ENCODE data around the gene TRAPPC6A.
"Not testable (repeated sequence)": the region's sequence is repeated elsewhere in the genome, so short reads cannot be mapped to it uniquely, and the experiment has no call there.

The TRAPPC6A gene

GRCh38 chr19:45121827-45122345 lies 56.2 kb downstream of the TRAPPC6A start:
- H3K4me3 ChIP-seq (replicated peaks; ENCODE audit: low read depth, low read length) = no peak overlapping the region
- DNase-seq (ENCODE audit: low read depth) = no peak
- TF ChIP-seq, protein P1, sequence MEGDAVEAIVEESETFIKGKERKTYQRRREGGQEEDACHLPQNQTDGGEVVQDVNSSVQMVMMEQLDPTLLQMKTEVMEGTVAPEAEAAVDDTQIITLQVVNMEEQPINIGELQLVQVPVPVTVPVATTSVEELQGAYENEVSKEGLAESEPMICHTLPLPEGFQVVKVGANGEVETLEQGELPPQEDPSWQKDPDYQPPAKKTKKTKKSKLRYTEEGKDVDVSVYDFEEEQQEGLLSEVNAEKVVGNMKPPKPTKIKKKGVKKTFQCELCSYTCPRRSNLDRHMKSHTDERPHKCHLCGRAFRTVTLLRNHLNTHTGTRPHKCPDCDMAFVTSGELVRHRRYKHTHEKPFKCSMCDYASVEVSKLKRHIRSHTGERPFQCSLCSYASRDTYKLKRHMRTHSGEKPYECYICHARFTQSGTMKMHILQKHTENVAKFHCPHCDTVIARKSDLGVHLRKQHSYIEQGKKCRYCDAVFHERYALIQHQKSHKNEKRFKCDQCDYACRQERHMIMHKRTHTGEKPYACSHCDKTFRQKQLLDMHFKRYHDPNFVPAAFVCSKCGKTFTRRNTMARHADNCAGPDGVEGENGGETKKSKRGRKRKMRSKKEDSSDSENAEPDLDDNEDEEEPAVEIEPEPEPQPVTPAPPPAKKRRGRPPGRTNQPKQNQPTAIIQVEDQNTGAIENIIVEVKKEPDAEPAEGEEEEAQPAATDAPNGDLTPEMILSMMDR (IDR thresholded peaks at IDR 0.05; ENCODE audit: low read length, missing control alignments) = no peak

DNA sequence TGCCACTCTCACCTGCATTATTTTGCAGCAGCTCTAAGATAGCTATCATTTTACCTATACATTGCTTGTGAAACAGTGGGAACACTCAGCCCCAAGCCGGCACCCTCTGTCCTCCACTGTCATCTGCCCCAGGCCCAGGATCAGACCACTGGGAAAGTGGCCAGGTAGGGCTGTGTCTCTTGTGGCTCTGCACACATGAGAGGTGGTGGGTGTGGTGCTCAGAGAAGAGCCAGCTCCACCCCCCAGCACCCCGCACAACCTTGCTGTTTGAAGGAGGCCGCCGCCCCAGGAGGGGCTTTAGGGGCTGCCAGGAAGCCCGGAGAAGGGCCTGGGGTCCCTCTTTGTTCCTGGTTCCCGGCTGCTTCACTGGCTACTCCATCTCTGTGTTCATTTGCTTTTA lies 58.5 kb downstream of the TRAPPC6A start:
- TF ChIP-seq, protein P1 (IDR thresholded peaks at IDR 0.05; ENCODE audit: low read length, missing control alignments) = no peak
- DNase-seq (ENCODE audit: low read depth) = no peak
- H3K4me3 ChIP-seq (replicated peaks; ENCODE audit: low read depth, low read length) = no peak overlapping the region

DNA sequence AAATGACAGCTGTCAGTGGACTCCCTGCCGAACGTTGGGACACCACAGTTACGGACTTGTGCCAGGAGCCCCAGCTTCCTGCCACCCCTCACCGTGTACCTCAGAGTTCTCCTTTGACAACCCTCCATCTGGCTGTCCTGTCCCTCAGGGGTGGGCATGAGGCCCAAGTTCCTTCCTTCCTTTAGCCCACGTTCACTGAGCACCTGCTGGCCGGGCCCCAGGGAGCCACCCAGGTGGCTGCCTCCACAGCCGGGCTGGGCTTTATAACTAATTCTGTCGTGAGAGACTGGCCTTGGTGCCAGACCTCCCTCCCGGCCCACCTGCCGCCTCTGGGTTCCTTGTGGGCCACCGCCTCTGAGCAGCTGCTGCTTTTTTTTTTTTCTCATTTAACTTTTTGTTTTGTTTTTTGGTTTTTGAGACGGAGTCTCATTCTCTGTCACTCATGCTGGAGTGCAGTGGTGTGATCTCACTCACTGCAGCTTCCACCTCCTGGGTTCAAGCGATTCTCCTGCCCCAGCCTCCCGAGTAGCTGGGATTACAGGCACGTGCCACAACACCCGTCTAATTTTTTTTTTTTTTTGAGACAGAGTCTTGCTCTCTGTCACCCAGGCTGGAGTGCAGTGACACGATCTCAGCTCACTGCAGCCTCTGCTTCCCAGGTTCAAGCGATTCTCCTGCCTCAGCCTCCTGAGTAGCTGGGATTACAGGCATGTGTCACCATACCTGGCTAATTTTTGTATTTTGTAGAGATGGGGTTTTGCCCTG lies 59.3 kb downstream of the TRAPPC6A start:
- DNase-seq (ENCODE audit: low read depth); H3K4me3 ChIP-seq (replicated peaks; ENCODE audit: low read depth, low read length): not testable (repeated sequence)

DNA sequence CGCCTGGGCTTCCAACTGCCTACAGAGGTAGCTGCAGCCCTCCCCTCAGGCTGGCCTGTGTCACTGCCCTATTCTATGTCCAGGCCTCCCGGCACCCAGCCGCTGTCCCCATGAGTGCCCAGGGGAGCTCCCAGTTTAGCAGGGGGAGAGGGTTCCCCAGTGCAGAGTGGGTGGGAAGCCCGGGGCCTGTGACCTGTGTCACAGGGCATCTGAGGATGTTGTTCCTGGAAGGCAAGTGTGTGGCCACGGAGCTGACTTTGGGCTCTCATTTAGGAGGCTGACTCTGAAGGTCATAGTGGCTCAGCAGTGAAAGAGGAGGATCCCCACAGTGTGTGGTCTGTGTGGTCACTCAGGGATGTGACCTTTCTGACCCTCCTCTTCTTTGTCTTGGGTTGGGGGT lies 59.9 kb downstream of the TRAPPC6A start:
- no peak for DNase-seq (ENCODE audit: low read depth)
- H3K4me3 ChIP-seq (replicated peaks; ENCODE audit: low read depth, low read length) = no peak overlapping the region
- TF ChIP-seq, protein P1 (IDR thresholded peaks at IDR 0.05; ENCODE audit: low read length, missing control alignments) = no peak

GRCh38 chr19:45117671-45118070 lies 60.4 kb downstream of the TRAPPC6A start:
- H3K4me3 ChIP-seq (replicated peaks; ENCODE audit: low read depth, low read length) = no peak overlapping the region
- TF ChIP-seq, protein P1 (IDR thresholded peaks at IDR 0.05; ENCODE audit: low read length, missing control alignments) = no peak
- DNase-seq (ENCODE audit: low read depth) = no peak

DNA sequence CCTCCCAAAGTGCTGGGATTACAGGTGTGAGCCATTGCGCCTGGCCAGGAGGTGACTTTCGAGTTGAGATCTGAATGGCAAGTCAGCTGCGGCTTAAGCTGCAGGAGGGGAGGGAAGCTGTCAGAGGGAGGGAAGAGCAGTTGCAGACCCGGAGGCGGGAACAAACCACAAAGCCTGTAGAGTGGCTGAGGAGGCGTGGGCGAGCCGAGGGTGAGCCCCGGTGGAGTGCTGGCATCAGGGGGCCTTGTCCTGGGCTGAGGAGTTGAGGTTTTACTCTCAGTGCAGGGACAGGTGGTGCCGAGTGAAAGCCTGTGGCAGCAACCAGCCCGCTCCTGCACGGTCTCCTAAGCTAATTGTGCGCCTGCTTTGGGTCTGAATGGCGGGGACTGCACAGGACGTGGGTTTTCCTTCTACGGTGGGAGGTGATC lies 60.9 kb downstream of the TRAPPC6A start:
- TF ChIP-seq, protein P1 (IDR thresholded peaks at IDR 0.05; ENCODE audit: low read length, missing control alignments) = no peak
- no peak overlapping the region for H3K4me3 ChIP-seq (replicated peaks; ENCODE audit: low read depth, low read length)
- DNase-seq (ENCODE audit: low read depth) = no peak

DNA sequence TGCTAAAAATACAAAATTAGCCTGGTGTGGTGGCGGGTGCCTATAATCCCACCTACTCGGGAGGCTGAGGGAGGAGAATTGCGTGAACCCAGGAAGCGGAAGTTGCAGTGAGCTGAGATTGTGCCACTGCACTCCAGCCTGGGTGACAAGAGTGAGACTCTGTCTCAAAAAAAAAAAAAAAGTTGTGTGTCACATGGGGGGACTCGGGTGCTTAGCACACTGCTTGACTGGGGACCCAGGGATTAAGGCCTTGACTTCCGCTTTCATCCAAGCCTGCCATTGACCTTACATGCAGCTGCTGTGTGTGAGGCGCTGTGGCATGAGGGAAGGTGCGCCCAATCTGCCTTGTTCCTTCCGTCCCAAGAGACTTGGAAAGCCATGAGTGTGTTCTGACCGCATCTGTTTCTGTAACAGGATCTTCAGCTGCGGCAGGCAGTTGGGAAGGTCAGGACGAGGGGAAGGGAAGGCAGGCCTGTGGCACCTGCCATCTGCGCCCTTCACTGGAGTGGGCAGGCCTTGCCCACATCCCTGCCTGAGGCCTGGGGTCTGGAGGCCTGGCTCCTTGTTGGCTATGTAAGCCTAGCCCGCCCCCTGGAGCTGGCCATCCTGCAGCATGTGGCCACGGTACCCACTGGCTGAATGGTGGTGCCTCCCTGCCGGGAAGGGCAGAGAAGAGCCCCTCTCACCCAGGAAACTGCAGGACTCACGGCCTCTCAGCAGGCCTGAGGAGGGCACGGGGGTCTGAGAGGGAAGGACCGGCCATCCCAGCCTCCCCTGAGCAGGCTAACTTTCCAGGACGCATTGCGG lies 62.0 kb downstream of the TRAPPC6A start:
- no peak for DNase-seq (ENCODE audit: low read depth)
- H3K4me3 ChIP-seq (replicated peaks; ENCODE audit: low read depth, low read length) = no peak overlapping the region
- TF ChIP-seq, protein P1 (IDR thresholded peaks at IDR 0.05; ENCODE audit: low read length, missing control alignments) = no peak
